ENCODE measurements around the gene MTA1. TPM values are rescaled to one million over a fixed set of nuclear protein-coding genes. Genes with fewer than 3 reads are reported as not detected.

MTA1 gene
- total and polyA plus RNA-seq, 2 of the 8 experiments (the other 6 are each of a cell fraction or from before 2014, with no cell fraction given): 73.9 to 221 TPM

- TF ChIP-seq RBBP5 (IDR thresholded peaks at IDR 0.05; ENCODE audit: borderline replicate concordance, low read depth, low read length) (no peak), HDAC6 (IDR thresholded peaks at IDR 0.05; ENCODE audit: low read depth, low read length) (no peak), TBP (IDR thresholded peaks at IDR 0.05; ENCODE audit: low read depth, low read length) (0 out of 2 replicates have a peak, but pooled peaks have one; percentile 43), CHD2 (IDR thresholded peaks at IDR 0.05; ENCODE audit: low read length) (0 out of 2 replicates have a peak, but pooled peaks have one; percentile 30), BACH1 (IDR thresholded peaks at IDR 0.05; ENCODE audit: low read length) (peak; percentile 54; the same call in 1 of the 2 replicates), MAX (IDR thresholded peaks at IDR 0.05) (peak; percentile 30; the same call in 1 of the 2 replicates), CTCF (IDR thresholded peaks at IDR 0.05; ENCODE audit: control extremely low read depth in 1 of 3, insufficient read depth in 1 of 3, low read depth in 1 of 3, low read length in 3 of 3) (peak in 2 of 3 experiments; percentile 70 to 81; a peak in 3 of 4 replicates), TEAD4 (IDR thresholded peaks at IDR 0.05; ENCODE audit: low read depth, low read length) (peak; percentile 69)
Observed at GRCh38 chr14:105489542-105490266, 70.1 kb downstream of the MTA1 start (continued).

All from H1 (cell line).